GM12891 (cell line): ENCODE results near the gene OLA1.

Source experiments
- POLR2A ChIP-seq: IDR thresholded peaks from 2 replicates; pipeline ENCODE4 v1.6.1; 2011; ENCODE audit warnings: low read depth, low read length, control low read depth
- POU2F2 ChIP-seq: IDR thresholded peaks from 2 replicates; pipeline ENCODE4 v1.6.1; 2011; ENCODE audit warnings: low read depth, mild to moderate bottlenecking, control low read depth, low read length, moderate library complexity
- SPI1 ChIP-seq: IDR thresholded peaks from 2 replicates; pipeline ENCODE4 v1.6.1; 2011; ENCODE audit warnings: low read depth, low read length, control low read depth

GRCh38 chr2:174106736-174107135 is 141.6 kb downstream of the OLA1 start:
- TF ChIP-seq POU2F2 (no peak), POLR2A (no peak), SPI1 (no peak)
